ENCODE results near the gene USP3.
"Not testable (repeated sequence)": the region's sequence is repeated elsewhere in the genome, so short reads cannot be mapped to it uniquely, and the experiment has no call there.

USP3 gene

GRCh38 chr15:63512148-63512547, 7.8 kb downstream of the USP3 start:
- H3K4me3 ChIP-seq (ENCODE audit: low read depth in 1 of 5, low read length in 5 of 5) = no peak overlapping the region
- peak overlapping the region; percentile 100 for H3K27ac ChIP-seq (ENCODE audit: low read depth, low read length)
- H3K4me1 ChIP-seq (ENCODE audit: control insufficient read depth in 5 of 5, insufficient read depth in 5 of 5, low read length in 5 of 5) = peaks cover 0 to 80% (median 71%) of the 10 kb centered on the region in 5 donors
- no peaks in the 10 kb centered on the region for H3K36me3 ChIP-seq (ENCODE audit: control insufficient read depth in 5 of 5, insufficient read depth in 5 of 5, low read length in 5 of 5)
- no peak overlapping the region for H3K9ac ChIP-seq (ENCODE audit: low read length in 5 of 5)
- no peaks in the 10 kb centered on the region for H3K27me3 ChIP-seq (ENCODE audit: control insufficient read depth in 5 of 5, insufficient read depth in 4 of 5, low read length in 5 of 5)
- no peaks in the 10 kb centered on the region for H3K9me3 ChIP-seq (ENCODE audit: control insufficient read depth in 5 of 5, low read length in 5 of 5)

GRCh38 chr15:63513271-63513670, 8.9 kb downstream of the USP3 start:
- Histone ChIP-seq H3K27ac (ENCODE audit: low read depth, low read length) (peak overlapping the region; percentile 100), H3K4me3 (ENCODE audit: low read depth in 1 of 5, low read length in 5 of 5) (no peak overlapping the region), H3K4me1 (ENCODE audit: control insufficient read depth in 5 of 5, insufficient read depth in 5 of 5, low read length in 5 of 5) (peaks cover 0 to 80% (median 69%) of the 10 kb centered on the region in 5 donors), H3K9me3 (ENCODE audit: control insufficient read depth in 5 of 5, low read length in 5 of 5) (no peaks in the 10 kb centered on the region), H3K36me3 (ENCODE audit: control insufficient read depth in 5 of 5, insufficient read depth in 5 of 5, low read length in 5 of 5) (no peaks in the 10 kb centered on the region), H3K27me3 (ENCODE audit: control insufficient read depth in 5 of 5, insufficient read depth in 4 of 5, low read length in 5 of 5) (no peaks in the 10 kb centered on the region), H3K9ac (ENCODE audit: low read length in 5 of 5) (peak overlapping the region in 1 of 5 donors; percentile 16)

- Histone ChIP-seq H3K36me3 (ENCODE audit: control insufficient read depth in 5 of 5, insufficient read depth in 5 of 5, low read length in 5 of 5) (no peaks in the 10 kb centered on the region), H3K27ac (ENCODE audit: low read depth, low read length) (peak overlapping the region; percentile 48), H3K4me1 (ENCODE audit: control insufficient read depth in 5 of 5, insufficient read depth in 5 of 5, low read length in 5 of 5) (peaks cover 0 to 79% (median 65%) of the 10 kb centered on the region in 5 donors), H3K27me3 (ENCODE audit: control insufficient read depth in 5 of 5, insufficient read depth in 4 of 5, low read length in 5 of 5) (no peaks in the 10 kb centered on the region), H3K9me3 (ENCODE audit: control insufficient read depth in 5 of 5, low read length in 5 of 5) (no peaks in the 10 kb centered on the region), H3K9ac (ENCODE audit: low read length in 5 of 5) (no peak overlapping the region), H3K4me3 (ENCODE audit: low read depth in 1 of 5, low read length in 5 of 5) (no peak overlapping the region)
Measured at GRCh38 chr15:63513728-63514127, 9.3 kb downstream of the USP3 start.

GRCh38 chr15:63514531-63514943, 10.1 kb downstream of the USP3 start:
- Histone ChIP-seq H3K27me3 (ENCODE audit: control insufficient read depth in 5 of 5, insufficient read depth in 4 of 5, low read length in 5 of 5) (no peaks in the 10 kb centered on the region), H3K36me3 (ENCODE audit: control insufficient read depth in 5 of 5, insufficient read depth in 5 of 5, low read length in 5 of 5) (no peaks in the 10 kb centered on the region), H3K9me3 (ENCODE audit: control insufficient read depth in 5 of 5, low read length in 5 of 5) (no peaks in the 10 kb centered on the region), H3K4me3 (ENCODE audit: low read depth in 1 of 5, low read length in 5 of 5) (no peak overlapping the region), H3K27ac (ENCODE audit: low read depth, low read length) (peak overlapping the region; percentile 92), H3K4me1 (ENCODE audit: control insufficient read depth in 5 of 5, insufficient read depth in 5 of 5, low read length in 5 of 5) (peaks cover 0 to 77% (median 62%) of the 10 kb centered on the region in 5 donors), H3K9ac (ENCODE audit: low read length in 5 of 5) (no peak overlapping the region)

- H3K27me3 ChIP-seq (ENCODE audit: control insufficient read depth in 5 of 5, insufficient read depth in 4 of 5, low read length in 5 of 5) = no peaks in the 10 kb centered on the region
- peaks cover 0 to 77% (median 51%) of the 10 kb centered on the region in 5 donors for H3K4me1 ChIP-seq (ENCODE audit: control insufficient read depth in 5 of 5, insufficient read depth in 5 of 5, low read length in 5 of 5)
- peak overlapping the region in 1 of 5 donors; percentile 40 for H3K9ac ChIP-seq (ENCODE audit: low read length in 5 of 5)
- H3K4me3 ChIP-seq (ENCODE audit: low read depth in 1 of 5, low read length in 5 of 5) = no peak overlapping the region
- H3K9me3 ChIP-seq (ENCODE audit: control insufficient read depth in 5 of 5, low read length in 5 of 5) = no peaks in the 10 kb centered on the region
- H3K27ac ChIP-seq (ENCODE audit: low read depth, low read length) = peak overlapping the region; percentile 92
- H3K36me3 ChIP-seq (ENCODE audit: control insufficient read depth in 5 of 5, insufficient read depth in 5 of 5, low read length in 5 of 5) = no peaks in the 10 kb centered on the region
Measured at GRCh38 chr15:63517202-63517601, 12.8 kb downstream of the USP3 start.

GRCh38 chr15:63517628-63518027, 13.2 kb downstream of the USP3 start:
- Histone ChIP-seq H3K27ac (ENCODE audit: low read depth, low read length) (peak overlapping the region; percentile 92), H3K9ac (ENCODE audit: low read length in 5 of 5) (peak overlapping the region in 1 of 5 donors; percentile 40), H3K36me3 (ENCODE audit: control insufficient read depth in 5 of 5, insufficient read depth in 5 of 5, low read length in 5 of 5) (no peaks in the 10 kb centered on the region), H3K9me3 (ENCODE audit: control insufficient read depth in 5 of 5, low read length in 5 of 5) (no peaks in the 10 kb centered on the region), H3K4me1 (ENCODE audit: control insufficient read depth in 5 of 5, insufficient read depth in 5 of 5, low read length in 5 of 5) (peaks cover 0 to 82% (median 54%) of the 10 kb centered on the region in 5 donors), H3K4me3 (ENCODE audit: low read depth in 1 of 5, low read length in 5 of 5) (no peak overlapping the region), H3K27me3 (ENCODE audit: control insufficient read depth in 5 of 5, insufficient read depth in 4 of 5, low read length in 5 of 5) (no peaks in the 10 kb centered on the region)

- Histone ChIP-seq H3K4me3 (ENCODE audit: low read depth in 1 of 5, low read length in 5 of 5) (no peak overlapping the region), H3K4me1 (ENCODE audit: control insufficient read depth in 5 of 5, insufficient read depth in 5 of 5, low read length in 5 of 5) (peaks cover 0 to 91% (median 65%) of the 10 kb centered on the region in 5 donors), H3K9me3 (ENCODE audit: control insufficient read depth in 5 of 5, low read length in 5 of 5) (no peaks in the 10 kb centered on the region), H3K27me3 (ENCODE audit: control insufficient read depth in 5 of 5, insufficient read depth in 4 of 5, low read length in 5 of 5) (no peaks in the 10 kb centered on the region), H3K36me3 (ENCODE audit: control insufficient read depth in 5 of 5, insufficient read depth in 5 of 5, low read length in 5 of 5) (no peaks in the 10 kb centered on the region), H3K9ac (ENCODE audit: low read length in 5 of 5) (no peak overlapping the region), H3K27ac (ENCODE audit: low read depth, low read length) (peak overlapping the region; percentile 32)
Measured at GRCh38 chr15:63519041-63519440, 14.6 kb downstream of the USP3 start.

- H3K4me3 ChIP-seq (ENCODE audit: low read depth in 1 of 5, low read length in 5 of 5) = no peak overlapping the region
- no peaks in the 10 kb centered on the region for H3K36me3 ChIP-seq (ENCODE audit: control insufficient read depth in 5 of 5, insufficient read depth in 5 of 5, low read length in 5 of 5)
- H3K4me1 ChIP-seq (ENCODE audit: control insufficient read depth in 5 of 5, insufficient read depth in 5 of 5, low read length in 5 of 5) = peaks cover 0 to 84% (median 64%) of the 10 kb centered on the region in 5 donors
- H3K27me3 ChIP-seq (ENCODE audit: control insufficient read depth in 5 of 5, insufficient read depth in 4 of 5, low read length in 5 of 5) = no peaks in the 10 kb centered on the region
- no peak overlapping the region for H3K9ac ChIP-seq (ENCODE audit: low read length in 5 of 5)
- peak overlapping the region; percentile 32 for H3K27ac ChIP-seq (ENCODE audit: low read depth, low read length)
- H3K9me3 ChIP-seq (ENCODE audit: control insufficient read depth in 5 of 5, low read length in 5 of 5) = no peaks in the 10 kb centered on the region
Measured at GRCh38 chr15:63519548-63520178, 15.3 kb downstream of the USP3 start.

- H3K9me3 ChIP-seq (ENCODE audit: control insufficient read depth in 5 of 5, low read length in 5 of 5); H3K4me3 ChIP-seq (ENCODE audit: low read depth in 1 of 5, low read length in 5 of 5); H3K36me3 ChIP-seq (ENCODE audit: control insufficient read depth in 5 of 5, insufficient read depth in 5 of 5, low read length in 5 of 5); H3K9ac ChIP-seq (ENCODE audit: low read length in 5 of 5); H3K27me3 ChIP-seq (ENCODE audit: control insufficient read depth in 5 of 5, insufficient read depth in 4 of 5, low read length in 5 of 5): not testable (repeated sequence)
- Histone ChIP-seq H3K4me1 (ENCODE audit: control insufficient read depth in 5 of 5, insufficient read depth in 5 of 5, low read length in 5 of 5) (peaks cover 0 to 79% (median 57%) of the 10 kb centered on the region in 5 donors), H3K27ac (ENCODE audit: low read depth, low read length) (peak overlapping the region; percentile 79)
Measured at GRCh38 chr15:63520462-63520861, 16.1 kb downstream of the USP3 start.

- no peaks in the 10 kb centered on the region for H3K36me3 ChIP-seq (ENCODE audit: control insufficient read depth in 5 of 5, insufficient read depth in 5 of 5, low read length in 5 of 5)
- H3K4me3 ChIP-seq (ENCODE audit: low read depth in 1 of 5, low read length in 5 of 5) = no peak overlapping the region
- H3K4me1 ChIP-seq (ENCODE audit: control insufficient read depth in 5 of 5, insufficient read depth in 5 of 5, low read length in 5 of 5) = peaks cover 0 to 67% (median 47%) of the 10 kb centered on the region in 5 donors
- peak overlapping the region in 2 of 5 donors; percentile 26 to 32 for H3K9ac ChIP-seq (ENCODE audit: low read length in 5 of 5)
- H3K27ac ChIP-seq (ENCODE audit: low read depth, low read length) = peak overlapping the region; percentile 79
- no peaks in the 10 kb centered on the region for H3K9me3 ChIP-seq (ENCODE audit: control insufficient read depth in 5 of 5, low read length in 5 of 5)
- H3K27me3 ChIP-seq (ENCODE audit: control insufficient read depth in 5 of 5, insufficient read depth in 4 of 5, low read length in 5 of 5) = no peaks in the 10 kb centered on the region
Measured at GRCh38 chr15:63522225-63522578, 17.8 kb downstream of the USP3 start.

All from subcutaneous abdominal adipose tissue (tissue), 5 donors.